Osteoblast (primary cell): Measurements from ENCODE around the gene EMID1. TPM values are rescaled to one million over a fixed set of nuclear protein-coding genes. Genes with fewer than 3 reads are reported as not detected.

ENCODE experiments used
- DNase-seq: peaks from one replicate; pipeline ENCODE4 v3.0.0; 2011; ENCODE audit warnings: low spot score, mixed read lengths; ENCODE audit not compliant: insufficient read length; ENCODE audit errors: missing footprints
- H2AFZ ChIP-seq: 2 replicates; pipeline ENCODE4 v1.6.0; 2011; ENCODE audit warnings: mild to moderate bottlenecking, low read length
- H3K27ac ChIP-seq: 2 replicates; pipeline ENCODE4 v1.5.1; 2011; ENCODE audit warnings: mild to moderate bottlenecking, low read depth, low read length, moderate library complexity
- H3K27me3 ChIP-seq: 2 replicates; pipeline ENCODE4 v1.6.0; 2012; ENCODE audit warnings: mild to moderate bottlenecking, control low read depth, inconsistent platforms, low read length, moderate library complexity; ENCODE audit not compliant: insufficient read depth
- H3K36me3 ChIP-seq: 2 replicates; pipeline ENCODE4 v1.5.1; 2011; ENCODE audit warnings: mild to moderate bottlenecking, low read length, control low read depth, moderate library complexity; ENCODE audit not compliant: insufficient read depth
- H3K4me1 ChIP-seq: 2 replicates; pipeline ENCODE4 v1.5.1; 2011; ENCODE audit warnings: mild to moderate bottlenecking, low read length, control low read depth, moderate library complexity; ENCODE audit not compliant: insufficient read depth
- H3K4me2 ChIP-seq: 2 replicates; pipeline ENCODE4 v1.6.0; 2011; ENCODE audit warnings: mild to moderate bottlenecking, low read length; ENCODE audit not compliant: insufficient read depth
- H3K4me3 ChIP-seq: fragments of 200-600 bp; sonication (generic); 3 replicates; pipeline ENCODE4 v1.5.1; 2012; ENCODE audit warnings: mild to moderate bottlenecking, low read length, inconsistent platforms; ENCODE audit not compliant: insufficient read depth
- H3K79me2 ChIP-seq: 2 replicates; pipeline ENCODE4 v1.6.0; 2012; ENCODE audit warnings: mild to moderate bottlenecking, low read length, control low read depth, inconsistent platforms; ENCODE audit not compliant: insufficient read depth
- H3K9me3 ChIP-seq: 2 replicates; pipeline ENCODE4 v1.5.1; 2011; ENCODE audit warnings: low read depth, low read length, control low read depth
- H4K20me1 ChIP-seq: 2 replicates; pipeline ENCODE4 v1.6.0; 2012; ENCODE audit warnings: mild to moderate bottlenecking, low read length, control low read depth; ENCODE audit not compliant: insufficient read depth
- total RNA-seq: library from RNA; depleted of rRNA; stranded (reverse); fragments of >200 nt; gene quantifications from 2 replicates; pipeline ENCODE4 v1.2.3, GENCODE V29; 2012
- TF ChIP-seq, protein P1 (sequence below): IDR thresholded peaks from 2 replicates; pipeline ENCODE4 v1.5.1; 2011; ENCODE audit warnings: mild to moderate bottlenecking, low read depth, low read length, moderate library complexity; ENCODE audit errors: extremely low read depth

EMID1 gene
- total RNA-seq, 1 donor: under 0.01 TPM

- H3K9me3 ChIP-seq: no peaks in the 10 kb centered on the region
- no peak overlapping the region for H3K4me3 ChIP-seq
- no peak overlapping the region for H3K4me2 ChIP-seq
- no peak for DNase-seq
- no peaks in the 10 kb centered on the region for H3K4me1 ChIP-seq
- no peak overlapping the region for H3K27ac ChIP-seq
- no peaks in the 10 kb centered on the region for H3K36me3 ChIP-seq
- TF ChIP-seq, protein P1, sequence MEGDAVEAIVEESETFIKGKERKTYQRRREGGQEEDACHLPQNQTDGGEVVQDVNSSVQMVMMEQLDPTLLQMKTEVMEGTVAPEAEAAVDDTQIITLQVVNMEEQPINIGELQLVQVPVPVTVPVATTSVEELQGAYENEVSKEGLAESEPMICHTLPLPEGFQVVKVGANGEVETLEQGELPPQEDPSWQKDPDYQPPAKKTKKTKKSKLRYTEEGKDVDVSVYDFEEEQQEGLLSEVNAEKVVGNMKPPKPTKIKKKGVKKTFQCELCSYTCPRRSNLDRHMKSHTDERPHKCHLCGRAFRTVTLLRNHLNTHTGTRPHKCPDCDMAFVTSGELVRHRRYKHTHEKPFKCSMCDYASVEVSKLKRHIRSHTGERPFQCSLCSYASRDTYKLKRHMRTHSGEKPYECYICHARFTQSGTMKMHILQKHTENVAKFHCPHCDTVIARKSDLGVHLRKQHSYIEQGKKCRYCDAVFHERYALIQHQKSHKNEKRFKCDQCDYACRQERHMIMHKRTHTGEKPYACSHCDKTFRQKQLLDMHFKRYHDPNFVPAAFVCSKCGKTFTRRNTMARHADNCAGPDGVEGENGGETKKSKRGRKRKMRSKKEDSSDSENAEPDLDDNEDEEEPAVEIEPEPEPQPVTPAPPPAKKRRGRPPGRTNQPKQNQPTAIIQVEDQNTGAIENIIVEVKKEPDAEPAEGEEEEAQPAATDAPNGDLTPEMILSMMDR: no peak
- no peak overlapping the region for H2AFZ ChIP-seq
- no peaks in the 10 kb centered on the region for H3K79me2 ChIP-seq
- H4K20me1 ChIP-seq: no peaks in the 10 kb centered on the region
- H3K27me3 ChIP-seq: no peaks in the 10 kb centered on the region
Measured at GRCh38 chr22:29167032-29167911, 38.4 kb upstream of the EMID1 start.

DNA sequence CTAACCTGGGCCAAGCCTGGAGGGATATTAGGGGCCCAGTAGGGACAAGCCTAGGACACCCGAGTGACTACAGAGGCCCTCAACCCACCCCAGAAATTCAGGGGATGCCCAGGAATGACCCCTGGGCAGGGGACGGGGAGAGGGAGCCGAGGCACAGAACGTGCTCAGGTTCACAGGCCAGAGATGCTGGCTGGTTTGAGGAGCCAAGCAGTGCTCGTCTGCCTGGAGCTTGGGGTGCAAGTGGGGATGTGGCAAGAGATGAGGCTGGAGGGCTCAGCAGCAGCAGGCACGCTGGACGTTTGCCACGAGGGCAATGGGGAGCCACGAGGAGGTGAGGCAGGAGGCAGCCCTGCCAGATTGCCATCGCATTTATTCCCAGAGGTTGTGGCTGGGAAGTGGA, 34.0 kb upstream of the EMID1 start:
- H3K79me2 ChIP-seq: no peaks in the 10 kb centered on the region
- no peaks in the 10 kb centered on the region for H3K4me1 ChIP-seq
- no peak overlapping the region for H2AFZ ChIP-seq
- no peak for DNase-seq
- peaks cover 4% of the 10 kb centered on the region for H3K27me3 ChIP-seq
- H4K20me1 ChIP-seq: no peaks in the 10 kb centered on the region
- H3K36me3 ChIP-seq: no peaks in the 10 kb centered on the region
- H3K4me3 ChIP-seq: no peak overlapping the region
- peaks cover 5% of the 10 kb centered on the region for H3K9me3 ChIP-seq
- H3K27ac ChIP-seq: no peak overlapping the region
- TF ChIP-seq, protein P1: no peak
- no peak overlapping the region for H3K4me2 ChIP-seq

DNA sequence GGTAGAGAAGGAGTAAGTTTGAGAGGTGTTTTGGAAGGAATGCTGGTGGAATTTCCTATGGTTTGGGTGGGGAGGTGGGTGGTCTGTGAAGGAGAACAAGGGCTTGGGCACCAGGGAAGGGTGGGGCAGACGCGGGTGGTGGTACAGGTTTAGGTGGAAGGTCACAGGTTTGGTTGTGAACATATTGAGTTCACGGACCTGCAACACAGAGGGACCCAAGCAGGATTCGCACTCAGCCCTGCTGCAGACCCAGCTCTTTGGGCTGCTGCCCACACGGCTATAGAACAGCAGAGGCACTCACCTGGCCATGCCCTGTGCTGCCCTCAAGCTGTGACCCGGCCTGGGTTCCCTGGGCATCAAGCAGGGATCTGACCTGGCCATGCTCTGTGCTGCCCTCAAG, 33.5 kb upstream of the EMID1 start:
- no peaks in the 10 kb centered on the region for H3K4me1 ChIP-seq

GRCh38 chr22:29175312-29175835, 30.3 kb upstream of the EMID1 start:
- DNase-seq: no peak
- Histone ChIP-seq H3K36me3 (no peaks in the 10 kb centered on the region), H3K9me3 (peaks cover 5% of the 10 kb centered on the region), H3K4me3 (no peak overlapping the region), H4K20me1 (no peaks in the 10 kb centered on the region), H3K4me1 (no peaks in the 10 kb centered on the region), H3K27ac (no peak overlapping the region), H3K27me3 (peaks cover 4% of the 10 kb centered on the region), H2AFZ (no peak overlapping the region), H3K79me2 (no peaks in the 10 kb centered on the region), H3K4me2 (no peak overlapping the region)
- TF ChIP-seq, protein P1: no peak

More for the DNA sequence above, 33.5 kb upstream of the EMID1 start:
- TF ChIP-seq, protein P1: no peak
- H3K36me3 ChIP-seq: no peaks in the 10 kb centered on the region
- DNase-seq: no peak
- no peaks in the 10 kb centered on the region for H4K20me1 ChIP-seq
- no peaks in the 10 kb centered on the region for H3K79me2 ChIP-seq
- peaks cover 4% of the 10 kb centered on the region for H3K27me3 ChIP-seq
- no peak overlapping the region for H3K4me2 ChIP-seq
- no peak overlapping the region for H2AFZ ChIP-seq
- H3K9me3 ChIP-seq: peaks cover 5% of the 10 kb centered on the region
- no peak overlapping the region for H3K4me3 ChIP-seq
- no peak overlapping the region for H3K27ac ChIP-seq
